HG02852 (cell line): ENCODE measurements around the gene SLC23A2.
A peak's percentile ranks its signal among the peaks of the same experiment; 100 is the strongest.
"Not testable (repeated sequence)": the region's sequence is repeated elsewhere in the genome, so short reads cannot be mapped to it uniquely, and the experiment has no call there.

Source experiments
- ATAC-seq: cut with Tn5 transposase; IDR thresholded peaks from one replicate; pipeline ENCODE4 v1.9.1; 2021; ENCODE audit warnings: mild to moderate bottlenecking, moderate library complexity; ENCODE audit not compliant: unreplicated experiment

Gene SLC23A2

DNA sequence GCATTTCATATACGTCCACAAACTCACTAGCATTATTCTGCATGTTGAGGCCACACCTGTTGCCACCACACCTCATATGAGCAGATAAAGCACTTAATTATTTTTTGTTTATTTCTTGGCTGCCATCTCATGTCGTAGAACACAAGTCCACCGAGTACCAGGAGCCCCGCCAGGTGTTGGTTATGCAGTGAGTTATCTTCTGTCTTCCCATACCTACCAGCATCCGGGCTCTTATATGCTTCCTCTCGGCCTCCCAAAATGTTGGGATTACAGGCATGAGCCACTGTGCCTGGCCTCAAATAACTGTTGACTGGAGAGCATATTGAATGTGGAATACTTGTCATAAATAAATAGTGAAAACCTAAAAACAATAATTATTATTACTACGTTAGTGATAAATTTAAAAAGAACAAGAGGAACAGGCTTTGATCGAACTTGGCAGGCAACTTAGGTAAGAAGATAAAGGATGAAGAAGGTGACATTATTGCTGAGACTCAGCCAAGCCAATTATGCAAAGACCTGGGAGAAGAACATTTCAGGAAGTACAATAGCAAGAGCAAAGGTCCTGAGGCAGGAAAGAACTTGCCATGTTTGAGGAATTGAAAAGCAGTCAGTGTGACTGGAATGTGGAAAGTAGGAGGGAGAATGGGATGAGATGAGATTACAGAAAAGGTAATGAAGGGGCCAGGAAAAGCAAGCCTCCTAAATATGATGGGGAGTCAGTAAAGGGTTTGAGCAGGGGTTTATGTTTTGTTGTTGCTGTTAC lies 12.6 kb upstream of the SLC23A2 start:
- ATAC-seq = no peak

DNA sequence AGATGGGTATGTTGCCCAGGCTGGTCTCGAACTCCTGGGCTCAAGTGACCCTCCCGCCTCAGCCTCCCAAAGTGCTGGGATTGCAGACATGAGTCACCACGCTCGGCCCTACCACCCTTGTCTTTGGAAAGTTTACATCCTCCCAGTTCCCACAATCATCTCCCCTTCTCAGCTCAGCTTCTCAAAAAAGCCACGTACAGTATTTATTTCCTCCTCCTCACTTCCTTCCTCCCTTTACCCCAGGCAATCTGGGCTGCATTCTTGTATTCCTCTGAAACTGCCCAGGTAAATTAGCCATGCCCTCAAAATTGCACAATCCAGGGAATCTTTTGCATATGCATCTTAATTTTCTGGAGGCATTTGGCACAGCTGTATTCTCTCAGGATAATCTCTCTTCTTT lies 7.4 kb upstream of the SLC23A2 start:
- no peak for ATAC-seq

DNA sequence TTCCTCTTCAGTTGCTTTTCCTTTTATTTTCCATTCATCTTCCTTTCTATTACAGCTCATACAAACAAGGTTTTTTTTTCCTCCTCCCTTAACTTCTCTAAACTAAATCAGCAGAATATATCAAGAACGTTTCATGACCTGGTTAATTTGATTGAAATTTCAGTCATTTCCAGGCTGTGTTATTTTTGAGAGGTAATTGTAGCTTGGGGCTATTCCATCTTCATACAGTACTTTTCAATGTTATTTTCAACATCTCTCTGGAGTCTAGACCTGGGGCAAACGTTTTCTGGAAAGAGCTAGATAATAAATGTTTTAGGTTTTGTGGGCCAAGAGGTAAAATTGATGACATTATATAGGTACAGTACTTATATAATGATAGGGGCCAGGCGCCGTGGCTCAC lies 4.0 kb upstream of the SLC23A2 start:
- no peak for ATAC-seq

DNA sequence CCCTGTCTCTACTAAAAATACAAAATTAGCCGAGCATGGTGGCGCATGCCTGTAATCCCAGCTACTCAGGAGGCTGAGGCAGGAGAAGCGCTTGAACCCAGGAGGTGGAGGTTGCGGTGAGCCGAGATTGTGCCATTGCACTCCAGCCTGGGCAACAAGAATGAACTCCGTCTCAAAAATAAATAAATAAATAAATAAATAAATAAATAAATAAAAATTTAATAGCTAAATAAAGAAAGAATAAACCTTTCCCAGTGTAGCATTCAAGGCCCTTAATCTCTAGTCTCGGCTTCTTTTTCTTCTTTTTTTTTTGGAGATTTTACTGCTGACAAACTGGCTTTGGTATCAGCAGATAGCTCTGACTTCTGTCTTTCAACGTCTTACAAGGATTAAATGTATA lies 3.5 kb upstream of the SLC23A2 start:
- not testable (repeated sequence) for ATAC-seq

DNA sequence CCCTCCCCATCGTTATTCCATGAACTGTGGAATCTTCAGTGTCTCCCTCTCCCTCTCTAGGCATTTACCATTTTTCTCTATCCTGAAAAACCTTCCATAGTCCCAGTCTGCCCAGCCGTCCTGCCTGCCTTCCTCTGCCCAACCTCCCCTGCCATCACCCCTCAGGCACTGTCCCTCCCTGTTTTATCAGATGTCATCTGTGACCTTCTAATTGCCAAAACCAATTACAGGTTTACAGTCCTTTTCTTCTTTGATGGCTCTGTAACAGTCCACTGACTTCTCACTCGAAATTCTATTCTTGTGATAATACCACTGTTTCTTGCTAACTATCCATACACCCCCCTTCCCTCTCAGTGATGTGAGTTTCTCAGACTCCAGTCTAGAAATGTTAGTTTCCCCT lies 2.3 kb upstream of the SLC23A2 start:
- ATAC-seq = no peak

DNA sequence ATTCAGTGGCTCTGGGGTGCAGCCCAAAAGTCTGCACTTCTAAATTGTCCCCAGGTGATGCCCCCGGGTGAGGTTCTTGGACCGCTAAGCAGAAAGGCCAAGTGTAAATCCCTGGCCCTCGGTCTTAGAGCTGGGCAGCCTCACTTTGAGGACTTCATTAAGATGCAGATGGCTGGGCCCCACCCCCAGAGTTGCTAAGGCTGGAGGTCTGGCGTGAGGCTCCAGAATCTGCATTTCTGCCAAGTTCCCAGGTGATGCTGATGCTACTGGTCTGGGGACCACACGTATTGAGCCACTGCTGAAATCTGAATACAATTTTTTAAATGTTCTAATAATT lies 735 bp upstream of the SLC23A2 start:
- ATAC-seq = no peak

DNA sequence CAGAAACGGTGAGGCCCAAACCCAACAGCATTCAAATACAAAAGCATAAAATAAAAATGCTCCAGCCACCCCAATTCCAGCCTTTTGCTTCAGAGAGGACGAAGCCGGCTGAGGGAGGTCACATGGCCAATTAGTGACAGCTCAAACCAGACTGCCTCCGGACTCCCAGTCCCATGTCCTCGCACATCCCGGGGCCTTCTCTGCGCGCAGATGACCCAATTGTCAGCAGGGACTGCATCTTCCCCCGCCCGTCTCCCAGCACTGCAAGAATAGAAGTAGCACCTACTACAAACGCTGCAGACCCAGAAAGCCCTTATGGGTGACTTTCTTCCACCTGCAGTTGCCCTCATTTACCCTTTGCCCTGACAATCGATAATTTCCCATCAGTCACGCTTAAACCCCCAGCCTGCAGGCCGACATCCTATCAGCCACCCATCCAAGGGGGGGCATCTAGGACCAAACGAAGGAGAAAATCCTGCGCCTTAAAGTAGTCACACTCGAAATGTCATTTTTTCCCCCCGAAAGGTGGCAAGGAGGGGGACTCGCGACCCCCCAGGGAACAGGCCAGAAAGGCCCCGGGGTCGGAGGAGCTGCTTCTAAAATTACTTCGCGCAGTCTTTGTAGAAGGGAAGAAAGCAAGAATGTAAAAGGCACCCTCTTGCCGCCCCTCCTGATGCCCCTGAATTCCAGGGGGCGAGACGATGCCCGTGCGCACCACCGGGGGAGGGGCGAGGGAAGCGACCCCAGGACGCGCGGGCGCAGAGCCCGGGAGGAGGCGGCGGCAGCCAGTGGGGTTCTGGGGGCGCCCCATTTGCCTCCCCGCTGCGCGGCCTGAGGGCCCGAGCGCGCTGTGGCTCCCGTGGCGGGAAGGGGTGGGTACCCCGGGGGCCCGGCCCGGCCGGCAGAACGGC lies 792 bp downstream of the SLC23A2 start:
- peak; percentile 23 for ATAC-seq

DNA sequence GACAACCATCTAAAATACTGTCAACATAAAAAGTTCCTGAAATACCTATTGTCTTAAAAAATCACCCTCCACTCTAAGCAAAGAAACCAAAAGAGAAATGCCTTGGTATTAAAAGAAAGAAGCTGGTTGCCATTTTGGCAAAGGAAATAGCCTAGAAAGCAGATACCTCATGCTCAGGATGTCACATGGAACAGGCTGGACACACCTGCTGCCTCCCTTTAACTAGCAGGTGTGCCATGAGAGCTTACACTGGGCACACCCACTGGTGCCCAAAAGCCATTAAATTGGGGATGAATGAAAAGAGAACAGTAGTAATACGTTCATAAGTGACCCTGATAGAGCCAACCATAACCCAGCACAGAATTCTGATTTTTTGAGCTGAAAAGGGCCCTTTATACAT lies 1.5 kb downstream of the SLC23A2 start:
- no peak for ATAC-seq

DNA sequence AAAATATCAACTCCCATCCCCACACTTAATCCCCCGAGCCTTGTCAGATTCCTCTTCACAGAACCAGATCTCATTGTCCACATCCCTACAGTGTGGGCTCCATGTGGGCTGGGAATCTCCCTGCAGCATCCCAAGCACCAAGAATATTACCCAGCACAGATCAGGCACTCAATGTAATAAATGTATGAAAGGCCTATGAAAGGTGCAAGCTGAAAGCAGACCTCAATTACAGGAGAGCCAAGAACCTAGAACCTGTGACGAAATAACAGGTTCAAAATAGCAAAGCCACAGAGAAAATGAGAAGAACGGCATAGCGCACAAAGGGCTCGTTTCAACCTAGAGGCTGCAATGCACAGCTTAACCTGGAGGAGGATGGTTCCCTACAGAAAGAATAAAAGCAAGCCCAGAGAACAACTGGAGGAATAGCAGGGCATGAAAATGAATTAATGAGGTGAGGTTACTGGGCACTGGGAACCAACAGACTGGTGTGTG lies 3.1 kb downstream of the SLC23A2 start:
- ATAC-seq = peak; percentile 43

DNA sequence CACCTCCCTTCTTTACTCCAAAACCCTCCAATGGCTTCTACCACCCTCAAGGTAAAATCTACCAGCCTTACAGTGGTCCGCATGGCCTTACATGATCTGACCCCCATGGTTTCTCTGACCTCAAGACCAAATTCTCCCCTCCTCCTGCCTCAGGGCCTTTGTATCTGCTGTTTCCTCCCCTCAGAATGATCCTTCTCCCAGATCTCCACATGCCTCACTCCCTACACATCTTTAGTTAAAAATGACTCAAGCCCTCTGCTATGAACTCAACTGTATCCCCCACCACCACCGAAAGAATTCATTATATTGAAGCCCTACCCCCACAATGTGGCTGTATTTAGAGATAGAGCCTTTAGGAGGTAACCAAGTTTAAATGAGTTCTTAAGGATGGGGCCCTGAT lies 4.1 kb downstream of the SLC23A2 start:
- no peak for ATAC-seq

DNA sequence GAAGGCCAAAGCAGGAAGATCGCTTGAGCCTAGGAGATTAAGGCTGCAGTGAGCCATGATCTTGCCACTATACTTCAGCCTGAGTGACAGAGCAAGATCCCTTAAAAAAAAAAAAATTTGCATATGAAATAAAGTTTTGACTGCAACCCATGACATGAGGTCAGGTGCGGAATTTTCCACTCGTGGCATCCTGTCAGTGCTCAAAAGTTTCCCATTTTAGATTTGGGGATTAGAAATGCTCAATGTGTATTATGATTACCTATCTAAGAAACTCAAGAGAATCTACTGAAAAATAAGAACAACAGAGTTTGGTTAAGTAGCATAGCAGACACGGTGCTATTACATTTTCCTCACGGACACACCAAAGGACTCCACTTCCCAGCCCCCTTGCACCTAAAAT lies 11.7 kb downstream of the SLC23A2 start:
- ATAC-seq = no peak

DNA sequence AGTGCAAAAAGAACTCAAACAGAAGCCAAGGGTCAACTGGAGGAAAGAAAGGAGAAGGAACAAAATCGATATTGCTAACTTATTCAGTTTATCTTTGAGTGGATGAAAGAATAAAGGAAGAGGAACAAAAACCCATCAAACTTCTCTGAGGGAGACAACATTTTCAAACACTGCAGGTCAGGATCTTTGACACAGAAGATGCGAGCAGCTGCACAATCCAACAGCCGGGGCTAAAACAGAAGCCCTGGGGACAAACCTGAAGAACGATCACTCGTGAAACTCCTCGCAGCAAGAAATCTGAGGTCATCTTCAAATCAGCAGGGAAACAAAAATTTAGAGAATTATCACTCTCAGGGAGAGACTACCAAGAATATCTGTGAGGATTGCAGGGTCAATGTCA lies 14.2 kb downstream of the SLC23A2 start:
- no peak for ATAC-seq

DNA sequence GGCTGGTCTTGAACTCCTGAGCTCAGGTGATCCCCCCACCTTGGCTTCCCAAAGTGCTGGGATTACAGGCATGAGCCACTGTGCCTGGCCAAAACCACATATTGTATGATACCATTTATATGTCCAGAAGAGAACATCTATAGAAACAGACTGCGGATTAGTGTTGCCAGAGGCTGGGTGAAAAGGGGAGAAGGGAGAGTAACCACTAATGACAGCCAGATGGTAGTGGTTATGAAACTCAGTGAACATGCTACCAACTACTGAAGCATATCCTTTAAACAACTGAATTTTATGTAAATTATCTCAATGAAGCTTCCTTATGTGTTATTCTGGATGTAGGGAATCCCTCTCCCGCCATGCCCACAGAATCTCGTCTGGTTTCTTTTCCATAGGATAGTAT lies 15.7 kb downstream of the SLC23A2 start:
- ATAC-seq = no peak

DNA sequence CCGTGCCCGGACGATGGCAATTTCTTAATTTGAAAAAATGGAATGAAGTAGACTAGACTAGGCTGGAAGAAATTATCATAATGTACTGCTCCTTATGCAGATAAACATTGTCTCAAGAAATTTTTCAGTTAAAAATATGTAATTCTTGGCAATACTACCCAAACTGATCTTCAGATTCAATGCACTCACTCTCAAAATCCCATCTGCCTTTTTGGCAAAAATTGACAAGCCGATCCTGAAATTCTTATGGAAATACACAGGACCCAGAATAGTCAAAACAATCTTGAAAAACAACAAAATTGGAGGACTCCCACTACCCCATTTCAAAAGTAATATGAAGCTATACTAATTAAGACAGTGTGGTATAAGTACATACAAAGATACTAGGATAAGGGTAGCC lies 19.0 kb downstream of the SLC23A2 start:
- no peak for ATAC-seq

DNA sequence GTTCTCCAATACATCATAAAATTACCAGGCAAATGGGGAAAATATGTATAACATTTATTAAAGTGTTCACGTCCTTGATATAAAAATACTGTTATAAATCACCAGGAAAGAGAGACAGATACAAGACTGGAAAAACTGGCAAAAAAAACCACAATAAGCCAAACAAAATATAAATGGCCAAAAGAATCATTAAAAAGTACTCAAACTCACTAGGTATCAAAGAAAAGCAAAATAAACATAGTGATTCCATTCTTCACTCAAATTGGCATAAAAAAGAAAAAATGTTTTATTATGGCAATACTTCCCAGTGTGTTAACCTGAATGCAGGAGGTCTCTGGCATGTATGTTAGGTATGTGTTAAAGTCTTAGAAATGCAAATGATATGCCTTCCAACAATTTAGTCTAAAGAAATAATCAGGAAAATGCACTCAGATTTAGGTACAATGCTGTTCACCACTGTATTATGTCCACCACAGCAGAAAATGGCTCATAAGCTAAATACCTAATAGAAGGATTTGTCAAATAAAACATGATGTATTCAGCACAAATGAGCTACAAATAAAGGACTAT lies 21.4 kb downstream of the SLC23A2 start:
- no peak for ATAC-seq

DNA sequence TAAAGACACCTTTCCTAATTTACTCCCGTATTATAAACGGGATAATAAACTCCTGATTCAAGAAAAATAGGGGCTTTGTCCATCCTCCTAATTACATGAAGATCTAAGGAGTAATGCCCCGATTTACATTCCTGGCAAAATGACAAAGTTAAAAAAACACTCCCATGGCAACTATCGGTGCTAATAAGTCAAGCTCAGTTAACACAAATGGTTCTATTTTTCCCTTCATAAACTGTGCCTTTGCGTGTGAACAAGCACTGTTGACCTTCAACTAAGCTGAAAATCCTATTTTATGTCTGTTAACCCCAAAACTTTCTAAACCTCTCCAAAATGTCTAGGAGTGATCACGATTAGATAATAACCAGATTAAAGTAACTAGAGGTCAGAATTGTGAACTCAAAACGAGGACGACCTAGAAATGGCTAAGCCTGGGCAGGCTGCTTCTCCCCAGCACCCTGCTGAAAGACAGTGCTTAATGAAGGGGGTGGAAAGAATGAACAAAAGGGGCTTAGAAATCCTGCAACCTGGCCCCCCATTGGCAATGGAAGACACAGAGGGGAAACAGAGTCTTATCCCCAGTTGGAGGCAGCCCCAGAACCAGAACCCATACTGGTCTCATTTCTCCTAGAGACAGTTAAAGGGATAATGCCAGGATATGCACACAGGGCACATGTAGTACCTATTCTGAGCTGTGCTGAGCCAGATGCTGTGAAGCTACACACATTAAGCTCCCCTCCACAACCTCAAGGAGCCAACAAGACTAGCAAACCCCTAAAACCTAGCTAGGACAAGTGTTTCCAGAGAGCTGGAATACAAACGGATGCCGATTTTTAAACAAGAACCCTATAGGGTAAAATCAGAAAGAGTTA lies 23.0 kb downstream of the SLC23A2 start:
- no peak for ATAC-seq

DNA sequence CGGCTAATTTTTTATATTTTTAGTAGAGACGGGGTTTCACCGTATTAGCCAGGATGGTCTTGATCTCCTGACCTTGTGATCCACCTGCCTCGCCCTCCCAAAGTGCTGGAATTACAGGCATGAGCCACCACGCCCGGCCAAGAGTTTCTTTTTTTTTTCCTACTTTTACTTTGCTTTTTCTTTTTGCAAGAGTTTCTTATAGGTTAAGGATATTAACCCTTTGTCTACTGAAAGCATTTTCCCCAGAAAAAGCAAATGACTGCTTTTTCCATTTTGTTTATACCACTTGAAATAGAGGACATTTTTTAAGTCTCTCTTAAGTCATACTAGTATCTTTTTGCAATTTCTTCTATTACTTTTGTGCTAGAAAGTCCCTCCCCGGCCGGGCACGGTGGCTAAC lies 25.3 kb downstream of the SLC23A2 start:
- ATAC-seq = not testable (repeated sequence)

DNA sequence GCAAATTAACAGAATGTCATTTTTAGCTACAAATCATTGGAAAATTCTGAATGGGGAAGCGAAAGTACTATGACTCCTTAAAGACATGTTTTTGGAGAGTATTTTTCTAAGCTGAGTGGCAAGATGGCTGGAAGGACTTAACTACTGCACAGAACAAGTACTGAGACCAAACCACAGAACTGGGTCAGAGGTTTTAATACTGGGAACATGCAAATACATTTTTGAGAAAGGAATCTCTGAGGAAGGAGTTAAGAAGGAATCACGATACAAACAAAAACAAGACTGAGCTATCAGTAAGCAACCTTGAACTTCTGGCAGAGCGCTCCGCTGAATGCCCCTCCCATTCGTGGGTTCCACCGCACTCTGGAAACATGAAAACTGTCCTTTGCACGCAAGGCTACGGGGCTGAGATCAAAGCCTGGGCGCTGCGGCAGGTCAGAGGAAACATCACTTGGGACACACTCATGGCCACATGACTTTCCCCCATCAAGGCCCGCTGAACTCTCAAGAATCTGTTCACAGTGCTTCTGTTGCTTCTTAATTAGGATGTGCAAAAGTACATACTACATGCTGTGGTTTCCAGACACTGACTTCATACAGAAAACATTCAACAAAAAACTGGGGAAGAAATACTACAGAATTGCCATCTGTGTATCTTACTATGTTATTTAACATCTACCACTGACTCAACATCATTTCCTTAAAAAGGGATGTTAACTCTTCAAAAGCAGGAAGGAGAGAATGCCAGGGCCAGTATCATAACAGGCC lies 27.8 kb downstream of the SLC23A2 start:
- peak; percentile 87 for ATAC-seq

DNA sequence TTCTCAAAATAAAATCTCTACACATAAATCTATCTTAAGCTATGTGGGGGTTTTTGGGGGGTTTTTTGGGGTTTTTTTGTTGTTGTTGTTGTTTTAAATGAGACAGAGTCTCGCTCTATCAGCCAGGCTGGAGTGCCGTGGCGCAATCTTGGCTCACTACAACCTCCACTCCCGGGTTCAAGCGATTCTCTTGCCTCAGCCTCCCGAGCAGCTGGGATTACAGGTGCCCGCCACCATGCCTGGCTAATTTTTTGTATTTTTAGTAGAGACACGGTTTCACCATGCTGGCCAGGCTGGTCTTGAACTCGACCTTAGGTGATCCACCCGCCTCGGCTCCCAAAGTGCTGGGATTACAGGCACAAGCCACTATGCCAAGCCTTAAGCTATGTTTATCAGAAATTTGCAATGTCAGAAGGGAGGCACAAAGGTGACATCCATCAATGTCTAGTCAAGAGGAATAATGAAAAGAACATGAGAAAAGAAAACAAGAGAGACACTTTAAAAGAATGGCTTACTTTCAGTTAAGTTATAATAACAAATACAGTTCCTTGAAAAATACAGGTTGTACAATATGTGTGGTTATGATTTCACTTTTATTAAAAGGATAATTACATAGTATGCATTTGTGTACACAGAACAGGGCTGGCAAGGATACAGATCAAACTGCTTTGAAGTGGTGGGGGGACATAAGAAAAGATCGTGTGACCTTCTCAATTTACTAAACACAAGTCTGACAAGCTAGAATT lies 28.6 kb downstream of the SLC23A2 start:
- peak; percentile 13 for ATAC-seq
